Activated naive CD8-positive, alpha-beta T cell treated with anti-CD3 and anti-CD28 coated beads, Interleukin-2, amount 10 ng/mL, durations not matched to agents 7 days and 5 days (primary cell): Measurements from ENCODE around the gene TXNL4A. TPM values are rescaled to one million over a fixed set of nuclear protein-coding genes. Genes with fewer than 3 reads are reported as not detected.

Source experiments
- ATAC-seq: fragments of 150-1000 bp; cut with Tn5 transposase; one replicate; pipeline ENCODE4 v1.10.0; 2021; ENCODE audit warnings: low read depth, moderate library complexity
- POLR2A ChIA-PET: fragments of 350-600 bp; sonication (Branson Sonifier 250); formaldehyde crosslinking; loops from one replicate; lab custom pipeline; 2021; ENCODE audit warnings: antibody characterized with exemption; lab: Charles Lee
- DNase-seq: peaks from one replicate; pipeline ENCODE4 v3.0.0; 2021
- H3K27ac Mint-ChIP-seq: one replicate; pipeline ENCODE4 v1.8.0; 2022; ENCODE audit warnings: mild to moderate bottlenecking, mixed read lengths
- H3K27me3 Mint-ChIP-seq: one replicate; pipeline ENCODE4 v1.8.0; 2022; ENCODE audit warnings: mild to moderate bottlenecking, moderate library complexity, mixed read lengths
- H3K36me3 Mint-ChIP-seq: one replicate; pipeline ENCODE4 v1.8.0; 2021; ENCODE audit warnings: mild to moderate bottlenecking, mixed read lengths
- H3K4me1 Mint-ChIP-seq: one replicate; pipeline ENCODE4 v1.8.0; 2021; ENCODE audit warnings: mixed read lengths
- H3K4me3 Mint-ChIP-seq: one replicate; pipeline ENCODE4 v1.8.0; 2022; ENCODE audit warnings: mild to moderate bottlenecking, moderate library complexity, mixed read lengths
- H3K9me3 Mint-ChIP-seq: one replicate; pipeline ENCODE4 v1.8.0; 2021; ENCODE audit warnings: mixed read lengths
- total RNA-seq, 2 experiments: library from RNA; stranded (reverse); gene quantifications; one replicate each; pipeline ENCODE4 v1.2.3, GENCODE V29; 2021

The TXNL4A gene
- total RNA-seq, 2 experiments from 2014 or later = 106 to 107 TPM

GRCh38 chr18:79927607-79928562 lies 60.5 kb downstream of the TXNL4A start:
- Mint-ChIP-seq H3K4me3 (no peak overlapping the region), H3K27me3 (no peaks in the 10 kb centered on the region), H3K36me3 (peaks cover 45% of the 10 kb centered on the region), H3K9me3 (peaks cover 22% of the 10 kb centered on the region), H3K27ac (no peak overlapping the region), H3K4me1 (no peaks in the 10 kb centered on the region)
- DNase-seq (peak; percentile 7), ATAC-seq (no peak)
- POLR2A ChIA-PET = no interaction called here

GRCh38 chr18:79926715-79927606 lies 61.4 kb downstream of the TXNL4A start:
- H3K27ac Mint-ChIP-seq = no peak overlapping the region
- POLR2A ChIA-PET = no interaction called here
- peaks cover 37% of the 10 kb centered on the region for H3K36me3 Mint-ChIP-seq
- no peaks in the 10 kb centered on the region for H3K27me3 Mint-ChIP-seq
- no peaks in the 10 kb centered on the region for H3K4me1 Mint-ChIP-seq
- no peak for ATAC-seq
- H3K4me3 Mint-ChIP-seq = no peak overlapping the region
- peak; percentile 16 for DNase-seq
- peaks cover 16% of the 10 kb centered on the region for H3K9me3 Mint-ChIP-seq

DNA sequence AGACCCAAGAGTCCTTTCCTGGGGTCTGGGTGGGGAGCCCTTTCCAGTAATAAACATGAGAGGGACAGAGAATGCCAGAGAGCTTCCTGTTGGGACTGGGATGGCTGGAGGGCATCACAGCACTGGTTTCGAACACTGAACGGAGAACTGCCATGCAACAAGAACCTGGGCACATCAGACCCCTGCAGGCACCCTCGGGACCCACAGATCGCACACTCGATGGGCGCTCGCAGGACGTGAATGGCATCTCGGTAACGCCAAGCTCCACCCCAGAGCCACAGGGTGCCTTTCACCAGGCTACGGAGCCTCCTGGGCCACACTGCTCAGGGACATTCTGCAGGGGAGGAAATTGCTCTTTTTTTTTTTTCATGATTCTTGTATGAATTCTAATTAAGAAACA lies 62.1 kb downstream of the TXNL4A start:
- H3K36me3 Mint-ChIP-seq = peaks cover 34% of the 10 kb centered on the region
- no peak overlapping the region for H3K27ac Mint-ChIP-seq
- no peaks in the 10 kb centered on the region for H3K27me3 Mint-ChIP-seq
- no peaks in the 10 kb centered on the region for H3K4me1 Mint-ChIP-seq
- DNase-seq (peak; percentile 14), ATAC-seq (no peak)
- H3K4me3 Mint-ChIP-seq = no peak overlapping the region
- POLR2A ChIA-PET = no interaction called here
- peaks cover 14% of the 10 kb centered on the region for H3K9me3 Mint-ChIP-seq

GRCh38 chr18:79924814-79925731 lies 63.3 kb downstream of the TXNL4A start:
- DNase-seq (peak; percentile 11), ATAC-seq (no peak)
- POLR2A ChIA-PET = no interaction called here
- H3K9me3 Mint-ChIP-seq = peaks cover 12% of the 10 kb centered on the region
- no peaks in the 10 kb centered on the region for H3K27me3 Mint-ChIP-seq
- H3K4me1 Mint-ChIP-seq = no peaks in the 10 kb centered on the region
- no peak overlapping the region for H3K4me3 Mint-ChIP-seq
- no peak overlapping the region for H3K27ac Mint-ChIP-seq
- H3K36me3 Mint-ChIP-seq = peaks cover 30% of the 10 kb centered on the region

GRCh38 chr18:79923896-79924585 lies 64.3 kb downstream of the TXNL4A start:
- Mint-ChIP-seq H3K27me3 (no peaks in the 10 kb centered on the region), H3K4me3 (no peak overlapping the region), H3K9me3 (peaks cover 5% of the 10 kb centered on the region), H3K4me1 (no peaks in the 10 kb centered on the region), H3K27ac (no peak overlapping the region), H3K36me3 (peaks cover 22% of the 10 kb centered on the region)
- POLR2A ChIA-PET = no interaction called here
- DNase-seq (peak; percentile 2), ATAC-seq (no peak)

GRCh38 chr18:79922971-79923411 lies 65.4 kb downstream of the TXNL4A start:
- H3K9me3 Mint-ChIP-seq = no peaks in the 10 kb centered on the region
- DNase-seq (peak; percentile 13), ATAC-seq (no peak)
- H3K27me3 Mint-ChIP-seq = no peaks in the 10 kb centered on the region
- POLR2A ChIA-PET = no interaction called here
- H3K4me1 Mint-ChIP-seq = no peaks in the 10 kb centered on the region
- peaks cover 16% of the 10 kb centered on the region for H3K36me3 Mint-ChIP-seq
- no peak overlapping the region for H3K27ac Mint-ChIP-seq
- H3K4me3 Mint-ChIP-seq = no peak overlapping the region

DNA sequence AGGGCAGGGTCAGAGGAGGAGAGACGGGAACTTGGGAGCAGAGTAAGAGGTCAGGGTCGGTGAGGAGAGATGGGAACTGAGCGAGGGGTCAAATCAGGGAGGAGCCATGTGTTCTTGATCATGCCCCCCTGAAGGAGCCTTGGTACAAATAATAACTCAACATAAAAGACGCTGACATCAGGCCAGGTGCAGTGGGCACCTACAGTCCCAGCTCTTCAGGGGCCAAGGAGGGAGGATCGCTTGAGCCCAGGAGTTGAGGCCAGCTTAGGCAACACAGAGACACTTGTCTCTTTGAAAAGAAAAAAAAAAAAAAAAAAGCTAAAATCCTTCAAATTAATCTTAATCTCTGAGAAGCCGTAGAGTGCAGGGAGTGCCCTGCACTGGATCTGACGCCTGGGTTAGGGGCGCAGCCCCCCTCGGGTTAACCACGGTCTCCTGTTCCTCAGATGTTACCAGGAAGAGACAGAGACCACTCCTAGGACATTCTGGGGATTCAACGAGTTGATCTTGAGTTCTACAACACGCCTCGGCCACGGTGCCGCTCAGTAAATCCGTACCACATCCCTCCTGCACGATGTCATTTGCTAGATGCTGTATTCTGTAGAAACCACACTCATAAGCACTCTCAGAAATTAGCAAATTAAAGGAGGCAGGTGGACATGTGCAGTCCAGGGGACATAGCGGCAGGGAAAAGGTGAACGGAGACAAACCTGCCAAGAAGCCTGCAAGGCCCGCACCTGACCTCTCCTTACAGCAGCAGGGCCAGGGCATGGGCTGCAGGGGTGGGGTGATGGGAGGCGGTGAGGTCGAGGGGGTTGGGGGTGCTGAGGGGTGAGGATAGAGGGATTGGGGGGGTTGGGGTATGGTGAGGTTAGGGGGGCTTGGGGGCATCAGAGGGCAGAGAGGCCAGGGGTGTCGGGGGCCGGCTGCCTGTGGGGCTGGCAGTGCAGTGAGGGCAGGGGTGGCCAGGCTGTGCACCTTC lies 66.1 kb downstream of the TXNL4A start:
- POLR2A ChIA-PET = no interaction called here
- H3K4me1 Mint-ChIP-seq = no peaks in the 10 kb centered on the region
- H3K9me3 Mint-ChIP-seq = no peaks in the 10 kb centered on the region
- DNase-seq (peak; percentile 17), ATAC-seq (peak; percentile 33)
- H3K27ac Mint-ChIP-seq = no peak overlapping the region
- H3K36me3 Mint-ChIP-seq = peaks cover 20% of the 10 kb centered on the region
- no peaks in the 10 kb centered on the region for H3K27me3 Mint-ChIP-seq
- H3K4me3 Mint-ChIP-seq = no peak overlapping the region

Other genes starting within 250 kb of the TXNL4A start
- not detected for gene KCNG2, start 190.6 kb downstream of the TXNL4A start, total RNA-seq
- 10 to 100 TPM; 29.0 to 29.2 TPM for gene SLC66A2, start 36.9 kb downstream of the TXNL4A start, total RNA-seq
- gene HSBP1L1, start 23.9 kb downstream of the TXNL4A start, total RNA-seq = 10 to 100 TPM; 14.0 to 18.0 TPM
- gene RBFA, start 45.9 kb upstream of the TXNL4A start, total RNA-seq = 10 to 100 TPM; 21.2 to 22.1 TPM
- 10 to 100 TPM; 23.2 to 24.4 TPM for gene ADNP2, start 120.7 kb upstream of the TXNL4A start, total RNA-seq